Measurements from ENCODE around the gene TGFB2.

Gene TGFB2

GRCh38 chr1:218481116-218481775, 136.1 kb downstream of the TGFB2 start:
- ATAC-seq (no peak), DNase-seq (no peak)
- no peaks in the 10 kb centered on the region for H3K4me1 Mint-ChIP-seq
- no peak overlapping the region for H3K4me3 Mint-ChIP-seq
- no peaks in the 10 kb centered on the region for H3K9me3 Mint-ChIP-seq
- peaks cover 6% of the 10 kb centered on the region for H3K27me3 Mint-ChIP-seq
- no peak overlapping the region for H3K27ac Mint-ChIP-seq

GRCh38 chr1:218482683-218483082, 137.5 kb downstream of the TGFB2 start:
- no peaks in the 10 kb centered on the region for H3K27me3 Mint-ChIP-seq
- DNase-seq (no peak), ATAC-seq (no peak)
- H3K9me3 Mint-ChIP-seq: no peaks in the 10 kb centered on the region
- H3K27ac Mint-ChIP-seq: no peak overlapping the region
- H3K4me3 Mint-ChIP-seq: no peak overlapping the region
- no peaks in the 10 kb centered on the region for H3K4me1 Mint-ChIP-seq

GRCh38 chr1:218485241-218485928, 140.2 kb downstream of the TGFB2 start:
- H3K27me3 Mint-ChIP-seq: no peaks in the 10 kb centered on the region
- H3K9me3 Mint-ChIP-seq: no peaks in the 10 kb centered on the region
- no peak overlapping the region for H3K27ac Mint-ChIP-seq
- DNase-seq (no peak), ATAC-seq (no peak)
- H3K4me3 Mint-ChIP-seq: no peak overlapping the region
- no peaks in the 10 kb centered on the region for H3K4me1 Mint-ChIP-seq

- H3K4me1 Mint-ChIP-seq: no peaks in the 10 kb centered on the region
- no peak overlapping the region for H3K27ac Mint-ChIP-seq
- DNase-seq (no peak), ATAC-seq (no peak)
- peaks cover 8% of the 10 kb centered on the region for H3K27me3 Mint-ChIP-seq
- no peaks in the 10 kb centered on the region for H3K9me3 Mint-ChIP-seq
- H3K4me3 Mint-ChIP-seq: no peak overlapping the region
Observed at GRCh38 chr1:218488531-218488930, 143.4 kb downstream of the TGFB2 start.

- DNase-seq (no peak), ATAC-seq (no peak)
- no peak overlapping the region for H3K27ac Mint-ChIP-seq
- H3K27me3 Mint-ChIP-seq: peaks cover 8% of the 10 kb centered on the region
- no peaks in the 10 kb centered on the region for H3K9me3 Mint-ChIP-seq
- H3K4me1 Mint-ChIP-seq: no peaks in the 10 kb centered on the region
- no peak overlapping the region for H3K4me3 Mint-ChIP-seq
Observed at GRCh38 chr1:218488986-218489385, 143.8 kb downstream of the TGFB2 start.

GRCh38 chr1:218490406-218490922, 145.3 kb downstream of the TGFB2 start:
- H3K9me3 Mint-ChIP-seq: no peaks in the 10 kb centered on the region
- no peak overlapping the region for H3K27ac Mint-ChIP-seq
- no peak for DNase-seq
- H3K4me3 Mint-ChIP-seq: no peak overlapping the region
- H3K27me3 Mint-ChIP-seq: peaks cover 8% of the 10 kb centered on the region
- ATAC-seq: no peak
- H3K4me1 Mint-ChIP-seq: no peaks in the 10 kb centered on the region

GRCh38 chr1:218492874-218493273, 147.7 kb downstream of the TGFB2 start:
- Mint-ChIP-seq H3K27me3 (peaks cover 9% of the 10 kb centered on the region), H3K9me3 (no peaks in the 10 kb centered on the region), H3K27ac (no peak overlapping the region), H3K4me3 (no peak overlapping the region), H3K4me1 (no peaks in the 10 kb centered on the region)
- ATAC-seq (no peak), DNase-seq (no peak)

GRCh38 chr1:218493986-218494385, 148.8 kb downstream of the TGFB2 start:
- Mint-ChIP-seq H3K27me3 (peaks cover 20% of the 10 kb centered on the region), H3K4me1 (peaks cover 4% of the 10 kb centered on the region), H3K4me3 (no peak overlapping the region), H3K9me3 (no peaks in the 10 kb centered on the region), H3K27ac (no peak overlapping the region)
- DNase-seq (no peak), ATAC-seq (no peak)

All from stimulated activated naive CD8-positive, alpha-beta T cell treated with anti-CD3 and anti-CD28 coated beads, Interleukin-15, amount 100 ng/mL, for 72 hours (primary cell).